Measurements from ENCODE around the gene MDFIC.
A peak's percentile ranks its signal among the peaks of the same experiment; 100 is the strongest.

MDFIC gene

DNA sequence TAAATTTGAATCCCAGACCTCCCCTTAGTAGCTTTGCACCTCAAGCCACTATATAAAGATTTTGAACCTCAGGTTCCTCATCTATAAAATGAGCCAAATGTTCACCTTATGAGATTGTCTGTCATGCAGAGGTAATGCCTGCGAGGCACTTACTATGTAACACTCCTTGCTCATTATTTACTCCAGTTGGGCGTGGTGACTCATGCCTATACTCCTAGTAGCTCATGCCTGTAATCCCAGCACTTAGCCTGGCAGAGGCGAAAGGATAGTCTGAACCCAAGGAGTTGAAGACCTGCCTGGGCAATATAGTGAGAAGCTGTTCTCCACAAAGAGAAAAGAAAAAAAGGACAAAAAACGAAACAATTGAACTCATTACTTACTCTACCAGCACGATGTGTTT lies 82.2 kb downstream of the MDFIC start:
- DNase-seq, result no peak

DNA sequence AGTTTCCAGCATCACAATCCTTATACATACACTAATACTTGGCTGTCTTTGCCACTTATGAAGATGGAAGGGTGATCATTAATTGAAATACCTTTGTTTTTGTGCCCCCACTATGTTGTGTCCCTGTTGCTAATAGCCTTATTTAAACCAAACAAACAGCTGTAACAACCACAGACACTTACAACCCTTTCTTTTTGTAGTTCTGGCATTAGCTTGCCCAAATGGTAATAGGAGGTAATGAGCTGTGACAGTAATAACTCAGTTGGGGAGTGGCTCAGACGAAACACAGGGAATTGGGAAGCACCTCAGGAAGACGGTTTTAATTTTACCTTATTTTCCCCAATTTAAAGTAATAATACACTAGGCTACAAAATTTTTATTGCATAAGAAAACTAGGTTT lies 83.4 kb downstream of the MDFIC start:
- DNase-seq, result no peak

DNA sequence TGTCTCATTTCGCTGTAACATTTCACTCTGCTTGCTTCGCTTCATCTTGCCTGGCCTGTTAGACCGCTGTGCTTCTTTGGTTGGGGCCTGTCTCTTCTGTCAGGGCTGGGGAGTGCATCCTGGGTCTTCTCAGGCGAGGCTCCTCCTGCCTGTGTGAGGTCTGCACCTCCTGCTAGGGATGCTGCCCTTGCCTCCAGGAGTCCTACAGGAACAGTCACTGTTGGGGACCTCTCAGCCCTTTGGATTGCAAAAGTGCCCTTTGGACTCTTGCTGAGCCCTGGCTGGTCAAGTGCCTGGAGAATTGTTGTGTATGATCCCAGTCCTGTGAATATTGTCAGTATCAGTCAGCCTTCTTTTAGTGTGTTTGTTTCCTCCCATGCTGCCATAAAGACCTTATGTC lies 84.1 kb downstream of the MDFIC start:
- DNase-seq, result no peak

- no peak for DNase-seq
Measured at GRCh38 chr7:115007751-115008150, 85.9 kb downstream of the MDFIC start.

GRCh38 chr7:115008465-115009114 lies 86.7 kb downstream of the MDFIC start:
- no peak for DNase-seq

DNA sequence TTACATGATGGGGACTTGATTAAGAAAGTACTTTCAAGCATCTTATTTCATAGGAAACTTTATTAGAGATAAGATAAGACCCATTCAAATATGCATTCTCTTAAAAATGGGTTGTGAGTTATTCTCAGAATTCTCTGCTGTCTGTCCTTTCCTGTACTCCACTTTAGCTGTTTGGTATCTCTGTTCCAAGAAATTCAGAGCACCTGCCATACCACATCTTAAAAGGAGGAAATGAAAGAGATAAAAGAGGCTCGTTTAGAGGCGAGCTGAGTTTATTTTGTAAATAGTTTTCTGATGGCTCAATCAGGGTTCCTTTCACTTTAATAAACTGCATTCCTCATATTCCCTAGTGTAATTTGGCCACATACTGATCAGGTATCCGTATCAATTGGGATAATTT lies 87.2 kb downstream of the MDFIC start:
- DNase-seq, result peak; percentile 55

GRCh38 chr7:115009736-115010440 lies 88.0 kb downstream of the MDFIC start:
- no peak for DNase-seq

DNA sequence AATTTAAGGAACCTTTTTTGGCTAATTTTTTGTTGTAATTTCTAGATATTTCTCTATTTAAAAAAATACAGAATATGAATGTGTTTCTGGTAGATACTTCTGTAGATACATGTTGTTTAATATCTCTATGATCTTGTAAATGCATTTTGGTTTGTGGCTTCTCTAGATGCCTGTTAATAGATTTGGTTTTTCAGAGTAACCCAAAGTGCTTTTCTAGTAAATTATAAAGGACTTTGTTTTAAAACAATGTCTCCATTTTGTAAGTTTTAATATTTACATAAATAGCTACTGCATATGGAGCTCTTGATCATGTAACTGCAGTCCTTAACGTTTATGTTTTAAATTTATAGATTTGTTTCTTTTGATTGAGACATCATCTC lies 88.5 kb downstream of the MDFIC start:
- DNase-seq, result no peak

DNA sequence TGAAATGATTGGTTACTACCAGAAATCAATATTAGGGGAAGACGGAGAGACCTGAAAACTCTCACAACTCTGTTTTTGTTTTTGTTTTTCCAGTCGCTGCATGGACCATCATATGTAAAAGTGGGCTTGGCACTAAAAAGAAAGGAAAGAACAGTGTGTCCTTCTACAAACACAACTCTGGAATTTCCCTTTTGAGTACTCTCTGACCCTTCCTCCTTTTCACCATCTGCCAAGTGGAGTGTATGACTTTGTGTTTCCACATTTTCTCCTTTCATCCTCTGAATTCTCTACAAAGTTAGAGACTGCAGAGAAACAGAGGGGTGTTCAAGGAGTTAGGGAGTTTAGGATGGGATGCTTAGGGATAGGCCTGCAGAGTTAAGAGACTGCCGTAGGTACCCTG lies 92.0 kb downstream of the MDFIC start:
- no peak for DNase-seq

DNA sequence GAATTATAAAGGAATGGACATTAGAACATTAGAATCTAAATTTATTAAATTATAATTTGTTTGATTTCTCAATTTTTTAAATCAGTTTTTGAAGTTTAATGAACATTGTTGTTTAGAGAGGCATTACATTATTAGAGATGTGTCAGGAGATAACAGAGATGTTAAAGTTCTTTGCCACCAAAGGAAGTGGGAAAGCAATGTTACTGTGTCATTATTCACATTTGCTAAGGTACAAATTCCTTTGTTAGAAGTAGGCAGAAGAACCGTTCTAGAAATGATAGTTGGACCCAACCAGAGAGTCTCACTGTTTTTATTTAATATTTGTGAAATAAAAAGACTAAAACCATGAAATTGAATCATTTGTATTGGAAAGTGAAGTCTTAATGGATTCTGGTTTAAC lies 92.9 kb downstream of the MDFIC start:
- no peak for DNase-seq

GRCh38 chr7:115015619-115016018 lies 93.7 kb downstream of the MDFIC start:
- no peak for DNase-seq

DNA sequence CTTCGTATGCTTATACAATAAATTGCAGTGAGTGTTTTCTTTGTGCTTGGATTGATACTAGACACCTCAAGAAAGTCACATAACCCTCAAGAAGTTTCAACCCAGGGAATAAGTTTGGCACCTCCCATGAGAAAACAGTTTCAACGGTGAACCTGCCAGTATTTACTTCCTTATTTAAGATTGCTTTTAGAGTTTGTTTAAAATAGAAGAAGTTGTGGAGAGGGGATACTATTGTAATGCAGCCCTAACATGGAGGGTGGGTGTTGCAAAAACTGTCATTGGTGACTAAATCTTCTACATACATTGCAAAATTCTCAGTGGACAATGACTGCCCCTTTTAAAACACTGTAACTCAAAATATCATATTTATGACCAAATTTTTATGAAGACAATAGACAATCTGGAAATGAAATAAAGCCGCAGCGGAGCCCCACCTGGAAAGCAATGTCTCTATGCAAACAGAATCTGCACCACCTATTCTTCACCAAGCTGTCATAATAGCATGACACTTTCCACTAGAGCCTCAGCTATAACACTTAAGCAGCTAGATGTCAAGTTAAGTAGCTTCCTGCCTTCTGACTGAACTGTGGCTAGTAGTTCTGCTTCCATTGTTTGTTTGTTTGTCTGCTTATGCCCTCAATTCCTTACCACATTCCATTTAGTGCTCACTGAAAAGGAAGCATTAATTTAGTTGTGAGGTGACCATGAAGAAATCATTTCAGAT lies 98.2 kb downstream of the MDFIC start:
- no peak for DNase-seq

DNA sequence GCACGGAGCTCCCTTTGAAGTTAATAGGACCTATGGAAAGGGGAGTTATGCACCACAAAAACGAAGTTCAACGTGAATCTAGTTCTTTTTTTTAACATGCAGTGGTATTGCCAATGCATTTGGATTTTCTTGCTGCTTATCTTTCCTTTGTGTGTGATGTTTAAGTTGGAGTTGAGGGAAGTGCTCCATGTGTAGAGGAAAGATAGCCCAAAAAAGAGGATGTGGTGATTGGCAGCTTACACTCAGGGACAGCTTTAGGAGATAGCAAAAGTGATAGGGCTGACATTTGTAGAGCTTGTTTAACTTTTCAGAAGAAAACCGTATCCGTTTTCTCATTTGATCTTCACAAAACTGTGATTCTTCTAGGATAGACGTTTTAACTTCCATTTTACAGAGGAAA lies 101.3 kb downstream of the MDFIC start:
- no peak for DNase-seq

DNA sequence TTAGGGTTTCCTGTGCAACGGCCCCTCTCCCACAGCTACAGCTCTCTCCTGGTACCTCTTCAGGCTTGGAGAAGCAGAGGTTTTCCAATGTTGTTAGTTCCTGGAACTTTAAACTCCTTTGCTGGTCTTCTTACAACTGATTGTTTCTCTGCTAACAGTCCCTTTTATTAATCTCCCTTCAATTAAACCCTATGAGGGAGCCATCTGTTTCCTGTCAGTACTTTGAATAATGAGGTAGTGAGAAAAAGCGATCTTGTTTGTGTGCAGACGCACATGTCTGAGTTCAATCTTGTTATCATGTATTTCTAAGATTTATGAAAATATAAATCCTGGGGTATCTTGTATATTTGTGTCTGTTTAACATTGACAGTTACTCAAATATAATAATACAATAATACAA lies 102.4 kb downstream of the MDFIC start:
- DNase-seq, result no peak

DNA sequence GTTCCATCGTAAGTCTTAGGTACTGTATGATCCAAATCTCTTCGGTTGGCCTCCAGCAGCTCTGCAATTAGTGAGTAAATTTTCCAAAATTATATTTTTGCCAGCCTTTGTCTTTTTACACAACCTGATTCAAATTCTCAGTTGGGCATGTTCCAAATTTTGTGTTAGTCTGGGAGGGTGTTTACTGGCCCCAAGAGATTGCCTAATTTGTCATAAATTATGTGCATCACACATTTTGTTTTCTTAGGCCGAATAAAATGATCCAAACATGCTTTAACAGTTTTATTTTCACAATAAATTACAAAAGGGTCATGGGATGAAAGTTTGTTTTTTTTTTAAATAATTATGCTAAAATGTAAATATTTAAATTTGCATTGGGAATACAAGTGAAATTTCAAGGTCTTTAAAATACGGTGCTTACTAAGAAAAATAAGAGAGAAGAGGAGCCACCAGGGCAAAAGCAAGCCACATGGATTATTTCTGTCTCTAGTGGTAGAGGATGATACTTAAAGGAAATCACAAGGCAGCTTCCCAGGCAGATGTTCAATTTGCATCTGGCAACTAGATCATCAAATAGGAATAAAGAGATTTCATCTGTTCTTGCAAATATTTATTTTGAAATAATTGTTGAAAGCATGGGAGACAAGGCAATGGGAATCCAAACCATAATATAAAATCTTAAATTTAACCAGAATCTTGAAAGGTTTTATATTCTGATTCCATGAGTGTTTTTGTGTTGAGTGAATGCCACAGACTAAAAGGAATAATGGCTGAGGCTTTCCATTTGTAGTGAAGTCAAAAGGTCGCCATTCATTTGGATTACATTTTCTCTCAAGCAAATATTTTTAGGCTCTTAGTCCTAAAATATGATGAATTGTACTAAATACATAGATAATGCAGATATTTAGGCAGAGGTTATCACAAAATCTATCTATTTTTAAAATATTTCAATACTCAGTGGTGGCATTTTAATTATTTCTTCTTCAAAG lies 111.1 kb downstream of the MDFIC start:
- DNase-seq, result no peak

- DNase-seq, result no peak
Measured at GRCh38 chr7:115033917-115034459, 112.1 kb downstream of the MDFIC start.

DNA sequence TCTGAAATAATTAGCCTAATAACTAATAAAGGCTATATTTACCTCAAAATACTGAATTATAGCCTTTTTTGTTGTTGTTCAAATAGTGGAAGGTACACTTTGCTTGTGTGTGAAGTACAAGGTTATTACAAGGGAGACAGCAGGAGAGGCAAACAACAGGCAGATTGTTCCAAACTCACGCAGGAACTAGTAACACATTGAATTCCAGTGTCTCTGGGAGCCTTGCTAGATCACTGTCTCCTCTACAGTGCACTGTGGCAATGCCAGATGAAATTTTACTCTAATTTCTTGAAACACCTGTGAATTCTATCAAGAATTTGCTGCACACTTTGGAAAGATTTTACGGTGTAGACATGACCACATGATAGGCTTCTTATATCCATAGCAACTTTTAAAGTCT lies 112.6 kb downstream of the MDFIC start:
- DNase-seq, result no peak

- DNase-seq, result no peak
Measured at GRCh38 chr7:115037128-115037802, 115.4 kb downstream of the MDFIC start.

DNA sequence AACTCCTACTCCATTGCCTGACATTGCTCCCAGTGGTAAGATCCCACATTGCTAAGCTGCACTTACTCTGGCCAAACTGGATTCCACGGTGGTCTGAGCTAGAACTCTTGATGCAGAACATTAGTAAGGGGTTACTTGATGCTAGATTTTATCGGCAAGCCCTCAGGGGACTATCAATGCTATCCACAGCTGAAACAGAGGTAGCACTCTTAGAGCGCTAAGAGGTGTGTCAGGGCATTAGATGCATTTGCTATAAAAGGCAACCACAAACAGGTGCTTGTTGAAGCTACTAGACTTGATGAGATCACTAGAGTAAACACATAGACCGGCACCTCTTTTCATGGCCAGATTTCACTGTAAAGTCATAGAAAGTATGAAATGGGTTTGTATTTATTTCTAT lies 116.3 kb downstream of the MDFIC start:
- no peak for DNase-seq

- DNase-seq, result no peak
Measured at GRCh38 chr7:115040057-115040456, 118.2 kb downstream of the MDFIC start.

- no peak for DNase-seq
Measured at GRCh38 chr7:115040495-115040894, 118.6 kb downstream of the MDFIC start.

DNA sequence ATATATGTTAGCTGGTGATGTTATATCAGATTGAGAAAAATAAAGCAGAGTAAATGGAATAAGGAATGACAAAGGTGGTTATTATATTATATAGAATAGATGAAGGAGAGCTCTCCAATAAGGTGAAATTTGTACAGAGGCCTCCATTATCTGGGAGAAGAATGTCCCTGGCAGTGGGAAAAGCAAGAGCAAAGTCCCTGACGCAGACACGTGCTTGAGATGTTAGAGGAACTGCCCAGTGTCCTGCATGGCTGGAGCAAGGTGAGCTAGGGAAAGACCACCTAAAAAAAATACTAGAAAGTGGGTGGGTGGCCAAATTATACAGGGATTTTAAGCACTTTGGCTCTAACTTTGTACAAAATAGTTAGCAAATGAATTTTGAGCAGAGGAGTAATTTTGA lies 120.7 kb downstream of the MDFIC start:
- no peak for DNase-seq

All from CD4-positive, alpha-beta T cell treated with Interleukin-12 subunit alpha and Interleukin-12 subunit beta, for 1 hour (primary cell).